Measurements from ENCODE around the gene PPP1R13B. TPM values are rescaled to one million over a fixed set of nuclear protein-coding genes. Genes with fewer than 3 reads are reported as not detected.

The PPP1R13B gene
- polyA plus RNA-seq, 1 donor (not counting 4 experiments of a cell fraction or from before 2014, with no cell fraction given) = 7.7 TPM

- FAIRE-seq (no peak), DNase-seq (ENCODE audit: low read depth, low spot score) (no peak)
- Histone ChIP-seq H3K27me3 (ENCODE audit: control insufficient read depth, extremely low read depth, insufficient read depth, low read length) (no peaks in the 10 kb centered on the region), H3K9me3 (ENCODE audit: control insufficient read depth, low read depth, low read length) (no peaks in the 10 kb centered on the region), H3K9ac (ENCODE audit: control insufficient read depth, extremely low read depth, insufficient read depth, low read length) (no peak overlapping the region), H2AFZ (ENCODE audit: control insufficient read depth, low read length) (no peak overlapping the region), H3K9me1 (ENCODE audit: control insufficient read depth, extremely low read depth, insufficient read depth, low read length) (no peaks in the 10 kb centered on the region), H3K4me3 (ENCODE audit: control insufficient read depth in 2 of 3, extremely low read depth in 1 of 3, insufficient read depth in 2 of 3, low read depth in 1 of 3, low read length in 3 of 3) (no peak overlapping the region), H3K79me2 (ENCODE audit: control insufficient read depth, insufficient read depth, low read length) (no peaks in the 10 kb centered on the region), H3K36me3 (ENCODE audit: control insufficient read depth in 2 of 2, extremely low read depth in 1 of 2, insufficient read depth in 2 of 2, low read length in 2 of 2) (peaks cover 22 to 32% of the 10 kb centered on the region in 2 experiments), H3K4me2 (ENCODE audit: control insufficient read depth, extremely low read depth, insufficient read depth, low read depth, low read length) (no peak overlapping the region), H3K27ac (ENCODE audit: control insufficient read depth, insufficient read depth, low read length) (no peak overlapping the region), H4K20me1 (ENCODE audit: control insufficient read depth, extremely low read depth, insufficient read depth, low read length) (no peaks in the 10 kb centered on the region), H3K4me1 (ENCODE audit: control insufficient read depth, extremely low read depth, insufficient read depth, low read length) (no peaks in the 10 kb centered on the region)
- dilution Hi-C loops (cut with MboI; ENCODE audit: extremely low pct_ligation_motif_present, low sequenced_read_pairs) = no loop called here
- no peak for TF ChIP-seq EZH2 (IDR thresholded peaks at IDR 0.05; ENCODE audit: low read length)
- no peak for TF ChIP-seq CTCF (optimal IDR thresholded peaks at IDR 0.05 in 1 of 3, IDR thresholded peaks at IDR 0.05 in 1 of 3, conservative IDR thresholded peaks at IDR 0.05 in 1 of 3; ENCODE audit: extremely low read depth in 1 of 3, insufficient read depth in 2 of 3, low read length in 3 of 3)
Observed at GRCh38 chr14:103742499-103743255, 104.7 kb downstream of the PPP1R13B start.

GRCh38 chr14:103741876-103742275, 105.5 kb downstream of the PPP1R13B start:
- no peak overlapping the region for H3K4me3 ChIP-seq (ENCODE audit: control insufficient read depth in 2 of 3, extremely low read depth in 1 of 3, insufficient read depth in 2 of 3, low read depth in 1 of 3, low read length in 3 of 3)
- peaks cover 24 to 37% of the 10 kb centered on the region in 2 experiments for H3K36me3 ChIP-seq (ENCODE audit: control insufficient read depth in 2 of 2, extremely low read depth in 1 of 2, insufficient read depth in 2 of 2, low read length in 2 of 2)
- no peaks in the 10 kb centered on the region for H3K9me3 ChIP-seq (ENCODE audit: control insufficient read depth, low read depth, low read length)
- H3K79me2 ChIP-seq (ENCODE audit: control insufficient read depth, insufficient read depth, low read length) = no peaks in the 10 kb centered on the region
- H3K27me3 ChIP-seq (ENCODE audit: control insufficient read depth, extremely low read depth, insufficient read depth, low read length) = no peaks in the 10 kb centered on the region
- no peaks in the 10 kb centered on the region for H3K9me1 ChIP-seq (ENCODE audit: control insufficient read depth, extremely low read depth, insufficient read depth, low read length)
- no peak overlapping the region for H3K27ac ChIP-seq (ENCODE audit: control insufficient read depth, insufficient read depth, low read length)
- H3K4me2 ChIP-seq (ENCODE audit: control insufficient read depth, extremely low read depth, insufficient read depth, low read depth, low read length) = no peak overlapping the region
- H4K20me1 ChIP-seq (ENCODE audit: control insufficient read depth, extremely low read depth, insufficient read depth, low read length) = no peaks in the 10 kb centered on the region
- H3K4me1 ChIP-seq (ENCODE audit: control insufficient read depth, extremely low read depth, insufficient read depth, low read length) = no peaks in the 10 kb centered on the region
- H3K9ac ChIP-seq (ENCODE audit: control insufficient read depth, extremely low read depth, insufficient read depth, low read length) = no peak overlapping the region
- FAIRE-seq = no peak
- TF ChIP-seq CTCF (optimal IDR thresholded peaks at IDR 0.05 in 1 of 3, IDR thresholded peaks at IDR 0.05 in 1 of 3, conservative IDR thresholded peaks at IDR 0.05 in 1 of 3; ENCODE audit: extremely low read depth in 1 of 3, insufficient read depth in 2 of 3, low read length in 3 of 3) = no peak
- TF ChIP-seq EZH2 (IDR thresholded peaks at IDR 0.05; ENCODE audit: low read length) = no peak
- no peak overlapping the region for H2AFZ ChIP-seq (ENCODE audit: control insufficient read depth, low read length)
- dilution Hi-C loops (cut with MboI; ENCODE audit: extremely low pct_ligation_motif_present, low sequenced_read_pairs) = no loop called here
- DNase-seq (ENCODE audit: low read depth, low spot score) = no peak
